ENCODE measurements around the gene TAPBP. TPM values are rescaled to one million over a fixed set of nuclear protein-coding genes. Genes with fewer than 3 reads are reported as not detected.

Gene TAPBP
- total RNA-seq, 1 experiment from 2014 or later, result 57.8 TPM

Other genes starting within 250 kb of the TAPBP start
- not detected in 2 replicates for gene HLA-DPA1, start 240.4 kb downstream of the TAPBP start, total RNA-seq (2014; rRNA removed; shearing (Covaris generic))
- not detected in 2 replicates for gene HLA-DPB1, start 238.1 kb downstream of the TAPBP start, total RNA-seq (2014; rRNA removed; shearing (Covaris generic))
- 0.32 TPM in 1 of 2 replicates, not detected in the other for gene COL11A2, start 121.6 kb downstream of the TAPBP start, total RNA-seq (2014; rRNA removed; shearing (Covaris generic))
- gene RXRB, start 113.4 kb downstream of the TAPBP start, total RNA-seq (2014; rRNA removed; shearing (Covaris generic)), result 12.4 and 14.7 TPM in 2 replicates
- gene SLC39A7, start 113.2 kb downstream of the TAPBP start, total RNA-seq (2014; rRNA removed; shearing (Covaris generic)), result 105 and 122 TPM in 2 replicates
- 4.5 and 11.6 TPM in 2 replicates for gene HSD17B8, start 109.4 kb downstream of the TAPBP start, total RNA-seq (2014; rRNA removed; shearing (Covaris generic))
- gene RING1, start 105.6 kb downstream of the TAPBP start, total RNA-seq (2014; rRNA removed; shearing (Covaris generic)), result 32.5 and 37.2 TPM in 2 replicates
- gene VPS52, start 42.2 kb downstream of the TAPBP start, total RNA-seq (2014; rRNA removed; shearing (Covaris generic)), result 26.9 and 39.4 TPM in 2 replicates
- gene RPS18, start 42.0 kb downstream of the TAPBP start, total RNA-seq (2014; rRNA removed; shearing (Covaris generic)), result 2,063 and 2,614 TPM in 2 replicates
- gene B3GALT4, start 37.0 kb downstream of the TAPBP start, total RNA-seq (2014; rRNA removed; shearing (Covaris generic)), result 0.16 TPM in 1 of 2 replicates, not detected in the other
- 81.8 and 123 TPM in 2 replicates for gene WDR46, start 24.8 kb downstream of the TAPBP start, total RNA-seq (2014; rRNA removed; shearing (Covaris generic))
- 66.3 and 67.8 TPM in 2 replicates for gene PFDN6, start 24.5 kb downstream of the TAPBP start, total RNA-seq (2014; rRNA removed; shearing (Covaris generic))
- gene RGL2, start 15.1 kb downstream of the TAPBP start, total RNA-seq (2014; rRNA removed; shearing (Covaris generic)), result 24.5 and 35.7 TPM in 2 replicates
- gene ZBTB22, start 3.7 kb upstream of the TAPBP start, total RNA-seq (2014; rRNA removed; shearing (Covaris generic)), result 5.6 and 10.1 TPM in 2 replicates
- gene DAXX, start 8.9 kb upstream of the TAPBP start, total RNA-seq (2014; rRNA removed; shearing (Covaris generic)), result 37.2 and 44.5 TPM in 2 replicates
- 95.5 and 120 TPM in 2 replicates for gene KIFC1, start 77.7 kb upstream of the TAPBP start, total RNA-seq (2014; rRNA removed; shearing (Covaris generic))
- gene PHF1, start 96.9 kb upstream of the TAPBP start, total RNA-seq (2014; rRNA removed; shearing (Covaris generic)), result 15.9 and 23.2 TPM in 2 replicates
- 201 and 341 TPM in 2 replicates for gene CUTA, start 104.0 kb upstream of the TAPBP start, total RNA-seq (2014; rRNA removed; shearing (Covaris generic))
- gene SYNGAP1, start 106.0 kb upstream of the TAPBP start, total RNA-seq (2014; rRNA removed; shearing (Covaris generic)), result 0.69 and 1.1 TPM in 2 replicates
- gene ZBTB9, start 140.5 kb upstream of the TAPBP start, total RNA-seq (2014; rRNA removed; shearing (Covaris generic)), result 2.9 and 4.4 TPM in 2 replicates